IMR-90 (cell line): Measurements from ENCODE around the gene SREBF2. TPM values are rescaled to one million over a fixed set of nuclear protein-coding genes. Genes with fewer than 3 reads are reported as not detected.

Experiments
- ATAC-seq: fragments of 200-7000 bp; cut with Tn5 transposase; 2 replicates; pipeline ENCODE4 v1.9.1; 2020; ENCODE audit warnings: low read depth, mild to moderate bottlenecking, moderate library complexity
- BruUV-seq: library from RNA; stranded (reverse); fragments of 400-500 nt; replicated peaks from 2 replicates; lab custom pipeline; 2021; lab: Mats Ljungman, UMichigan
- CTCF ChIA-PET: fragments of 300-600 bp; formaldehyde crosslinking; extraction: SDS; loops from one replicate; lab custom pipeline; 2021; ENCODE audit warnings: antibody characterized with exemption; lab: Yijun Ruan, JAX
- POLR2A ChIA-PET: fragments of 300-600 bp; sonication (Branson Sonifier 250); formaldehyde crosslinking; loops from one replicate; lab custom pipeline; 2022; ENCODE audit warnings: antibody characterized with exemption; ENCODE audit not compliant: unreplicated experiment; lab: Charles Lee
- DNase-seq: peaks from one replicate; pipeline ENCODE4 v3.0.0; 2013
- H2AFZ ChIP-seq: replicated peaks from 2 replicates; pipeline ENCODE3; 2013; ENCODE audit warnings: low read length, mild to moderate bottlenecking; ENCODE audit not compliant: poor library complexity
- H2AK5ac ChIP-seq: 2 replicates; pipeline ENCODE4 v1.6.1; 2013; ENCODE audit warnings: low read depth, low read length, inconsistent platforms
- H2AK9ac ChIP-seq: replicated peaks from 2 replicates; pipeline ENCODE3; 2013; ENCODE audit warnings: mild to moderate bottlenecking, low read depth, low read length, moderate library complexity; ENCODE audit not compliant: poor library complexity
- H2BK120ac ChIP-seq: 2 replicates; pipeline ENCODE4 v1.6.1; 2013; ENCODE audit warnings: low read depth, low read length, inconsistent platforms
- H2BK15ac ChIP-seq: 3 replicates; pipeline ENCODE4 v1.6.1; 2013; ENCODE audit warnings: low read depth, low read length, inconsistent platforms
- H2BK20ac ChIP-seq: 2 replicates; pipeline ENCODE4 v1.6.1; 2013; ENCODE audit warnings: low read depth, mild to moderate bottlenecking, inconsistent platforms, low read length, moderate library complexity
- H2BK5ac ChIP-seq: 2 replicates; pipeline ENCODE4 v1.6.1; 2013; ENCODE audit warnings: mild to moderate bottlenecking, low read depth, low read length, inconsistent platforms; ENCODE audit not compliant: poor library complexity, severe bottlenecking
- H3K14ac ChIP-seq: replicated peaks from 2 replicates; pipeline ENCODE4 v1.6.1; 2013; ENCODE audit warnings: low read depth, low read length, inconsistent platforms
- H3K18ac ChIP-seq: 2 replicates; pipeline ENCODE4 v1.6.1; 2013; ENCODE audit warnings: low read depth, low read length, control low read depth
- H3K23ac ChIP-seq: 2 replicates; pipeline ENCODE4 v1.6.1; 2013; ENCODE audit warnings: low read depth, low read length, inconsistent platforms
- H3K27ac ChIP-seq: 2 replicates; pipeline ENCODE4 v1.5.1; 2013; ENCODE audit warnings: mild to moderate bottlenecking, control low read depth, low read length; ENCODE audit not compliant: insufficient read depth
- H3K27me3 ChIP-seq: 2 replicates; pipeline ENCODE4 v1.6.1; 2013; ENCODE audit warnings: low read length; ENCODE audit not compliant: control insufficient read depth, insufficient read depth
- H3K36me3 ChIP-seq: 2 replicates; pipeline ENCODE4 v1.6.1; 2013; ENCODE audit warnings: low read length, mixed read lengths; ENCODE audit not compliant: control insufficient read depth, insufficient read depth
- H3K4ac ChIP-seq: 2 replicates; pipeline ENCODE4 v1.6.1; 2013; ENCODE audit warnings: low read depth, low read length, inconsistent platforms
- H3K4me1 ChIP-seq: 2 replicates; pipeline ENCODE4 v1.6.1; 2013; ENCODE audit warnings: low read length, mixed read lengths; ENCODE audit not compliant: control insufficient read depth, insufficient read depth
- H3K4me2 ChIP-seq: 2 replicates; pipeline ENCODE4 v1.6.1; 2013; ENCODE audit warnings: low read depth, mild to moderate bottlenecking, control low read depth, low read length, moderate library complexity
- H3K4me3 ChIP-seq: 2 replicates; pipeline ENCODE4 v1.5.1; 2013; ENCODE audit warnings: low read depth, mild to moderate bottlenecking, control low read depth, low read length, moderate library complexity; ENCODE audit not compliant: insufficient read depth
- H3K56ac ChIP-seq: 2 replicates; pipeline ENCODE4 v1.6.1; 2013; ENCODE audit warnings: low read length, inconsistent platforms; ENCODE audit not compliant: insufficient read depth; ENCODE audit errors: extremely low read depth
- H3K79me1 ChIP-seq, 2 experiments: 2 replicates each; pipeline ENCODE4 v1.6.1; 2013; ENCODE audit warnings: low read length in 2 of 2, inconsistent platforms in 1 of 2, low read depth in 1 of 2
- H3K9ac ChIP-seq: 2 replicates; pipeline ENCODE4 v1.6.1; 2013; ENCODE audit warnings: low read depth, low read length, control low read depth
- H3K9me1 ChIP-seq: 2 replicates; pipeline ENCODE4 v1.6.1; 2013; ENCODE audit warnings: low read length, inconsistent platforms; ENCODE audit not compliant: insufficient read depth
- H3K9me3 ChIP-seq: 2 replicates; pipeline ENCODE4 v1.6.1; 2013; ENCODE audit warnings: low read length; ENCODE audit not compliant: control insufficient read depth, insufficient read depth
- H4K20me1 ChIP-seq: 2 replicates; pipeline ENCODE4 v1.6.1; 2013; ENCODE audit warnings: low read length, inconsistent platforms; ENCODE audit not compliant: insufficient read depth
- H4K5ac ChIP-seq: 2 replicates; pipeline ENCODE4 v1.6.1; 2013; ENCODE audit warnings: mild to moderate bottlenecking, low read depth, low read length, control low read depth
- H4K8ac ChIP-seq, 2 experiments: 2 replicates each; pipeline ENCODE4 v1.6.1; 2013; ENCODE audit warnings: low read depth in 2 of 2, low read length in 2 of 2, control low read depth in 1 of 2, inconsistent platforms in 1 of 2
- H4K91ac ChIP-seq: 2 replicates; pipeline ENCODE4 v1.6.1; 2013; ENCODE audit warnings: low read depth, low read length, inconsistent platforms; ENCODE audit not compliant: insufficient read depth
- CEBPB ChIP-seq: IDR thresholded peaks from 2 replicates; pipeline ENCODE4 v1.6.1; 2012; ENCODE audit warnings: low read depth, low read length, improper control_type of control experiment
- CTCF ChIP-seq: conservative IDR thresholded peaks from 2 replicates; pipeline ENCODE4 v1.5.1; 2012; ENCODE audit warnings: mild to moderate bottlenecking, low read depth, low read length, improper control_type of control experiment
- MAZ ChIP-seq: IDR thresholded peaks from 2 replicates; pipeline ENCODE4 v1.6.1; 2012; ENCODE audit warnings: low read depth, mild to moderate bottlenecking, low read length, improper control_type of control experiment, moderate library complexity, borderline replicate concordance
- RCOR1 ChIP-seq: IDR thresholded peaks from 2 replicates; pipeline ENCODE4 v1.6.1; 2012; ENCODE audit warnings: mild to moderate bottlenecking, low read length, improper control_type of control experiment; ENCODE audit not compliant: insufficient replicate concordance
- WGBS, 2 experiments: methylation state at CpG; one replicate each; pipeline versions ENCODE4 v1.1.5 to v1.1.7; 2013; ENCODE audit warnings: missing lambda C conversion rate in 2 of 2; ENCODE audit not compliant: insufficient read length in 1 of 2; ENCODE audit errors: extremely low coverage in 2 of 2; 5-methylcytosine and 5-hydroxymethylcytosine counted together
- dilution Hi-C: fragments of 300-500 bp; cut with HindIII; formaldehyde crosslinking; loops from one replicate; pipeline ENCODE4 v1.14.3; 2018; ENCODE audit warnings: low sequenced_read_pairs; ENCODE audit not compliant: unreplicated experiment
- in situ Hi-C: fragments of 300-500 bp; cut with MboI; formaldehyde crosslinking; loops from 3 replicates; pipeline ENCODE4 v1.14.3; 2019; ENCODE audit warnings: low sequenced_read_pairs, inconsistent platforms, mixed read lengths
- intact Hi-C: fragments of 100-400 bp; cut with micrococcal nuclease; formaldehyde crosslinking; loops from 2 replicates; pipeline ENCODE4 v1.10.0; 2022
- polyA plus RNA-seq, 3 experiments: library from polyadenylated mRNA; depleted of rRNA; stranded (reverse); fragments of >200 nt; gene quantifications; 2 replicates each; pipeline ENCODE4 v1.2.3, GENCODE V29; 2012; ENCODE audit warnings: low replicate concordance in 1 of 3
- total RNA-seq: library from RNA; depleted of rRNA; stranded (reverse); fragments of >200 nt; gene quantifications from 2 replicates; pipeline ENCODE4 v1.2.3, GENCODE V29; 2012

Gene SREBF2
- total and polyA plus RNA-seq, 2 of the 4 experiments (the other 2 are of a cell fraction), result 8.1 to 47.4 TPM

DNA sequence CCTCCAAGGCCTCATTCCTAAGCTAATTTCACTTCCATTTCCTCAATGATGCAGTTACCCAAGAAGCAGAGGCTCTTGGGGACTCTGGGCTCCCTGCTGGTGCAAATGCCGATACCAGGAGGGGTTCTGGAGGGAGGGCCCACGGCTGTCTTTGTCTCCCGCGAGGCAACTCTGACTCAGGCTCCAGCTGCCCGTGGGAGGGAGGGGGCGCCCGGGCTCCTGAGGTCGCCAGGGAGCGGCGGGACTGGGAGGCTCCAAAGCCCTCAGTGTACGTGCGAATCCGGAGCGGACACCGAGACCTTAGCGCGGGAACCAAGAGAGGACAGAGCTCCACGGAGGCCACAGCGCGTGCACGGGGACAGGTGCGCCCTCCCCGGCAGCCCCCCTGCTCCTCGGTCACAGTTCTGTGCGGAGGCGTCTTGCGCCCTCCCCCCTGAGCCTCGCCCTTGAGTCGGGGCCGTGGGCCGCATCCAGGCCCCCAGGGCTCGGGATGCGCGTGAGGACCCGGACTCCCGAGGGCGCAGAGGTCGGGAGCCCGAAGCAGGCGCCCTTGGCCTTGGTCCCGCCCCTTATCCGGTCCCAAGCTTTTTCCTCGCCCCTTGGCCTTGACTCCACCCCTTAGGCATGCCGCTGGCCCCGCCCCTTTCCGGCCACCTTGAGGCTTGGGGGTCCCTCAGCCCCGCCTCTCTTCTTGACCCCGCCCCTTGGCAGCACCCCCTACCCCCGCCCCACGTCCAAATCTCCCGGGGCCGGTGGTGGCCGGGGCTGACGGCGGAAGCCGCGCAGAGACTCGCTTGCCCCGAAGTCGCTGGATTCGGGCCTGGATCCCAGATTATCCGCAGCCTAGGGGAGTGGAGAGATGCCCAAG is 86.7 kb downstream of the SREBF2 start:
- ChIA-PET POLR2A (no interaction called here), CTCF (no interaction called here)
- intact Hi-C loops, result no loop called here
- Histone ChIP-seq H3K9me1 (no peaks in the 10 kb centered on the region; the same call in 1 of the 2 replicates), H3K18ac (no peak overlapping the region), H3K14ac (no peak overlapping the region), H3K79me1 (no peaks in the 10 kb centered on the region), H3K4me1 (no peaks in the 10 kb centered on the region; the same call in 1 of the 2 replicates), H4K8ac (no peak overlapping the region), H3K4ac (no peak overlapping the region), H3K23ac (no peak overlapping the region), H3K36me3 (no peaks in the 10 kb centered on the region), H4K5ac (no peak overlapping the region), H3K27me3 (peaks cover 38% of the 10 kb centered on the region), H3K4me3 (peak overlapping the region; percentile 1), H3K27ac (no peak overlapping the region), H2BK20ac (no peak overlapping the region), H3K9me3 (no peaks in the 10 kb centered on the region), H2BK5ac (no peak overlapping the region), H2AK5ac (no peak overlapping the region), H4K20me1 (no peaks in the 10 kb centered on the region), H3K56ac (no peak overlapping the region), H2BK120ac (no peak overlapping the region), H4K91ac (no peak overlapping the region), H2AFZ (peak overlapping the region; percentile 94), H2AK9ac (no peak overlapping the region), H3K9ac (no peak overlapping the region), H2BK15ac (no peak overlapping the region), H3K4me2 (peak overlapping the region; percentile 65; the same call in 1 of the 2 replicates)
- BruUV-seq, result no TSS peak
- TF ChIP-seq RCOR1, result no peak
- TF ChIP-seq MAZ, result peak; percentile 22; the same call in 1 of the 2 replicates
- TF ChIP-seq CTCF, result no peak
- no peak for TF ChIP-seq CEBPB
- dilution Hi-C loops, result no loop called here
- WGBS, 2 experiments, result 2% methylated on average over 21 of the region's 62 CpGs; no CpG with 5 or more reads in 1 of the 2 experiments
- DNase-seq (peak; percentile 11), ATAC-seq (peak; percentile 79)
- in situ Hi-C loops, result no loop called here
